Mesendoderm (in vitro differentiated cells): ENCODE measurements around the gene CYTH1.

Source experiments
- DNase-seq: peaks from one replicate; pipeline ENCODE4 v3.0.0; 2013
- H2AK5ac ChIP-seq: 2 replicates; pipeline ENCODE4 v1.6.1; 2013; ENCODE audit warnings: low read length, inconsistent platforms
- H2BK120ac ChIP-seq: 2 replicates; pipeline ENCODE4 v1.6.1; 2013; ENCODE audit warnings: low read depth, mild to moderate bottlenecking, low read length, moderate library complexity, mixed read lengths
- H2BK15ac ChIP-seq: replicated peaks from 2 replicates; pipeline ENCODE4 v1.6.1; 2013; ENCODE audit warnings: low read depth, mild to moderate bottlenecking, moderate library complexity
- H2BK5ac ChIP-seq: 2 replicates; pipeline ENCODE4 v1.6.1; 2013; ENCODE audit warnings: low read length, inconsistent platforms
- H3K18ac ChIP-seq: 2 replicates; pipeline ENCODE4 v1.6.1; 2013; ENCODE audit warnings: mild to moderate bottlenecking, low read length, mixed read lengths
- H3K23ac ChIP-seq: one replicate; pipeline ENCODE4 v1.6.1; 2013; ENCODE audit warnings: low read length
- H3K27ac ChIP-seq: 2 replicates; pipeline ENCODE4 v1.5.1; 2013; ENCODE audit warnings: low read depth, mild to moderate bottlenecking, inconsistent platforms, low read length, moderate library complexity
- H3K27me3 ChIP-seq: 2 replicates; pipeline ENCODE4 v1.6.1; 2013; ENCODE audit warnings: low read length, control low read depth, mild to moderate bottlenecking, inconsistent platforms; ENCODE audit not compliant: insufficient read depth, poor library complexity
- H3K36me3 ChIP-seq: 2 replicates; pipeline ENCODE4 v1.6.1; 2013; ENCODE audit warnings: low read length, inconsistent platforms; ENCODE audit not compliant: control insufficient read depth, insufficient read depth
- H3K4ac ChIP-seq: one replicate; pipeline ENCODE4 v1.6.1; 2013; ENCODE audit warnings: low read depth, mild to moderate bottlenecking, low read length, moderate library complexity
- H3K4me1 ChIP-seq: 2 replicates; pipeline ENCODE4 v1.6.1; 2013; ENCODE audit warnings: low read depth, low read length, inconsistent platforms; ENCODE audit not compliant: control insufficient read depth
- H3K4me2 ChIP-seq: 2 replicates; pipeline ENCODE4 v1.6.1; 2013; ENCODE audit warnings: low read length
- H3K4me3 ChIP-seq: 2 replicates; pipeline ENCODE4 v1.5.1; 2013; ENCODE audit warnings: mild to moderate bottlenecking, low read length
- H3K56ac ChIP-seq: one replicate; pipeline ENCODE4 v1.6.1; 2013; ENCODE audit warnings: low read length
- H3K79me1 ChIP-seq: 2 replicates; pipeline ENCODE4 v1.6.1; 2013; ENCODE audit warnings: low read length, inconsistent platforms
- H3K79me2 ChIP-seq: 2 replicates; pipeline ENCODE4 v1.6.1; 2013; ENCODE audit warnings: mild to moderate bottlenecking, low read length; ENCODE audit not compliant: control insufficient read depth, insufficient read depth
- H3K9ac ChIP-seq: 2 replicates; pipeline ENCODE4 v1.6.1; 2013; ENCODE audit warnings: low read length, inconsistent platforms
- H4K5ac ChIP-seq: one replicate; pipeline ENCODE4 v1.6.1; 2013; ENCODE audit warnings: low read length
- H4K8ac ChIP-seq: one replicate; pipeline ENCODE4 v1.6.1; 2013; ENCODE audit warnings: low read depth, mild to moderate bottlenecking, control low read depth, low read length, moderate library complexity
- WGBS: extraction: QIAGEN DNeasy Blood & Tissue Kit; methylation state at CpG from one replicate; pipeline ENCODE4 v1.1.7; 2013; ENCODE audit warnings: low lambda C conversion rate, missing lambda C conversion rate; ENCODE audit not compliant: insufficient coverage; ENCODE audit errors: extremely low coverage; 5-methylcytosine and 5-hydroxymethylcytosine counted together

Gene CYTH1

GRCh38 chr17:78746263-78746948 lies 35.7 kb downstream of the CYTH1 start:
- DNase-seq = no peak

GRCh38 chr17:78745407-78746088 lies 36.5 kb downstream of the CYTH1 start:
- no peak overlapping the region for H2BK5ac ChIP-seq
- no peak overlapping the region for H2AK5ac ChIP-seq
- no peaks in the 10 kb centered on the region for H3K79me2 ChIP-seq
- no peak overlapping the region for H3K9ac ChIP-seq
- no peaks in the 10 kb centered on the region for H3K4me1 ChIP-seq
- peaks cover 2% of the 10 kb centered on the region for H3K79me1 ChIP-seq
- H3K27me3 ChIP-seq = no peaks in the 10 kb centered on the region
- WGBS = no CpG with 5 or more reads among the region's 12 CpGs
- H2BK120ac ChIP-seq = no peak overlapping the region
- H3K27ac ChIP-seq = no peak overlapping the region
- no peak overlapping the region for H4K8ac ChIP-seq
- H4K5ac ChIP-seq = no peak overlapping the region
- H2BK15ac ChIP-seq = no peak overlapping the region
- no peak overlapping the region for H3K4ac ChIP-seq
- H3K4me2 ChIP-seq = no peak overlapping the region
- no peak overlapping the region for H3K18ac ChIP-seq
- H3K4me3 ChIP-seq = no peak overlapping the region
- DNase-seq = no peak
- no peak overlapping the region for H3K56ac ChIP-seq
- no peaks in the 10 kb centered on the region for H3K36me3 ChIP-seq
- no peak overlapping the region for H3K23ac ChIP-seq

More at GRCh38 chr17:78746263-78746948, 35.7 kb downstream of the CYTH1 start:
- Histone ChIP-seq H3K79me1 (peaks cover 2% of the 10 kb centered on the region), H3K4me2 (no peak overlapping the region), H2BK5ac (no peak overlapping the region), H3K36me3 (no peaks in the 10 kb centered on the region), H3K9ac (no peak overlapping the region), H2BK15ac (no peak overlapping the region), H3K4me3 (no peak overlapping the region), H3K56ac (no peak overlapping the region), H3K27me3 (no peaks in the 10 kb centered on the region), H4K5ac (no peak overlapping the region), H3K18ac (no peak overlapping the region), H4K8ac (no peak overlapping the region), H3K4me1 (no peaks in the 10 kb centered on the region), H3K79me2 (no peaks in the 10 kb centered on the region), H3K23ac (no peak overlapping the region), H3K4ac (no peak overlapping the region), H3K27ac (no peak overlapping the region), H2AK5ac (no peak overlapping the region), H2BK120ac (no peak overlapping the region)
- no CpG with 5 or more reads among the region's 12 CpGs for WGBS

- no peak overlapping the region for H4K5ac ChIP-seq
- no peak overlapping the region for H3K9ac ChIP-seq
- DNase-seq = no peak
- no peak overlapping the region for H2BK15ac ChIP-seq
- no peak overlapping the region for H2BK5ac ChIP-seq
- no peak overlapping the region for H3K27ac ChIP-seq
- no peak overlapping the region for H3K4me3 ChIP-seq
- no peak overlapping the region for H3K18ac ChIP-seq
- no peak overlapping the region for H3K23ac ChIP-seq
- no peaks in the 10 kb centered on the region for H3K79me1 ChIP-seq
- H2AK5ac ChIP-seq = no peak overlapping the region
- no peaks in the 10 kb centered on the region for H3K36me3 ChIP-seq
- H2BK120ac ChIP-seq = no peak overlapping the region
- no peak overlapping the region for H3K56ac ChIP-seq
- H3K79me2 ChIP-seq = no peaks in the 10 kb centered on the region
- H3K27me3 ChIP-seq = no peaks in the 10 kb centered on the region
- H4K8ac ChIP-seq = no peak overlapping the region
- peaks cover 7% of the 10 kb centered on the region for H3K4me1 ChIP-seq
- no peak overlapping the region for H3K4me2 ChIP-seq
- H3K4ac ChIP-seq = no peak overlapping the region
- WGBS = no CpG with 5 or more reads among the region's 5 CpGs
Measured at GRCh38 chr17:78742901-78743300, 39.2 kb downstream of the CYTH1 start.

- no peak overlapping the region for H2AK5ac ChIP-seq
- H3K9ac ChIP-seq = no peak overlapping the region
- WGBS = no CpG with 5 or more reads among the region's 5 CpGs
- H3K79me2 ChIP-seq = no peaks in the 10 kb centered on the region
- H3K23ac ChIP-seq = no peak overlapping the region
- no peak overlapping the region for H3K4me3 ChIP-seq
- no peak overlapping the region for H3K27ac ChIP-seq
- H3K79me1 ChIP-seq = no peaks in the 10 kb centered on the region
- H3K56ac ChIP-seq = no peak overlapping the region
- no peak overlapping the region for H4K8ac ChIP-seq
- H3K27me3 ChIP-seq = no peaks in the 10 kb centered on the region
- no peak overlapping the region for H4K5ac ChIP-seq
- no peak overlapping the region for H2BK120ac ChIP-seq
- no peak overlapping the region for H3K4ac ChIP-seq
- no peak overlapping the region for H3K4me2 ChIP-seq
- H2BK5ac ChIP-seq = no peak overlapping the region
- no peaks in the 10 kb centered on the region for H3K36me3 ChIP-seq
- no peak overlapping the region for H2BK15ac ChIP-seq
- no peak overlapping the region for H3K18ac ChIP-seq
- peaks cover 10% of the 10 kb centered on the region for H3K4me1 ChIP-seq
- no peak for DNase-seq
Measured at GRCh38 chr17:78741644-78742284, 40.3 kb downstream of the CYTH1 start.

GRCh38 chr17:78739331-78739931 lies 42.6 kb downstream of the CYTH1 start:
- Histone ChIP-seq H2BK120ac (no peak overlapping the region), H2AK5ac (no peak overlapping the region)

More at GRCh38 chr17:78739331-78739931, 42.6 kb downstream of the CYTH1 start:
- WGBS = no CpG with 5 or more reads among the region's 9 CpGs
- H4K8ac ChIP-seq = no peak overlapping the region
- H3K79me1 ChIP-seq = peaks cover 3% of the 10 kb centered on the region
- H2BK5ac ChIP-seq = no peak overlapping the region
- no peaks in the 10 kb centered on the region for H3K36me3 ChIP-seq
- H3K56ac ChIP-seq = no peak overlapping the region
- no peak overlapping the region for H3K4ac ChIP-seq
- peaks cover 24% of the 10 kb centered on the region for H3K4me1 ChIP-seq
- no peak overlapping the region for H3K23ac ChIP-seq
- H3K4me3 ChIP-seq = no peak overlapping the region
- no peak overlapping the region for H3K9ac ChIP-seq
- no peak overlapping the region for H2BK15ac ChIP-seq
- no peak overlapping the region for H3K27ac ChIP-seq
- H3K4me2 ChIP-seq = no peak overlapping the region
- no peaks in the 10 kb centered on the region for H3K27me3 ChIP-seq
- no peak for DNase-seq
- H3K79me2 ChIP-seq = no peaks in the 10 kb centered on the region
- H4K5ac ChIP-seq = no peak overlapping the region
- H3K18ac ChIP-seq = no peak overlapping the region
